COLO668 (cell line): Measurements from ENCODE around the gene GPC6.
"Not testable (repeated sequence)": the region's sequence is repeated elsewhere in the genome, so short reads cannot be mapped to it uniquely, and the experiment has no call there.

Experiments used
- DNase-seq: peaks from one replicate; lab custom pipeline; 2025; ENCODE audit not compliant: unreplicated experiment; lab: John Stamatoyannopoulos, UW

Gene GPC6

DNA sequence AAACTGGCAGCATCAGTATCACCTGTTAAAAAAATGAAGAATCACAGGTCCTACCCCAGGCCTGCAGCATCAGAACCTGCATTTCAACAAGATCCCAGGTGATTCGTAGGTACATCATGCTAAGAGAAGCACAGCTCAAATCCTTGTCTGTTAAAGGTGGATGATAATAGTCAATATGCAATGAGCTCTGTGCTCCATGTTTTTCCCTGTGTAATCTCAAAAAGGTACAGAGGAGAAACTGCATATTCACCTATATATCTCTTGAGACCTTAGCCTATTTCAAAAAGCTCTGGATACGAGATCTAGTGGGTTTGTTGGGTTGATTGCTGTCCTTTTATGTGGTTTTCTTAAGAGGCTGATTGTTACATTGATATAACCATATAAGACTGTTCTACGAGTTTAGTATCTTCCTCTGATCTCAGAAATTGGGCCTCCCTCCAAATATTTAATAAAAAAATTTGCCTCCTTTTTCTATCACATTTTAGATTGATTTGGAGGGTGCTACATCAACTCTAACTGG is 1104.0 kb downstream of the GPC6 start:
- no peak for DNase-seq

DNA sequence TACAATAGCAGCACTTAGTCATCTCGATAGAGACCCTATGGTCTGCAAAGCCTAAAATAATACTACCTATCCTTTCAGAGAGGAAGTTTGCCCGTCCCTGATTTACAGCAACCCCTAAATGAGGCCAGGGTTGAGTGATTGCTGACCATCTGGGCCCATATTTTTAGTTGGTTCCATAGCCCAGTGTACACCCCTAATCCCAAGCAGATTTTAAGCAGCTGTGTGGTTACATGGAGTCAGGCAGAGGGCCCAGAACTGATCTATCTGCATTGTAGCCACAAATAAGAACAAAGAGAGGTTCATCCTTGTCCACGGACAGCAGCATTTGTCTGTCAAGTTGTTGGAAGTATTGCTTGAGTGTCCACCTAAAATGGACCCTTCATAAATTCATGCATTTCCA is 1104.7 kb downstream of the GPC6 start:
- no peak for DNase-seq

DNA sequence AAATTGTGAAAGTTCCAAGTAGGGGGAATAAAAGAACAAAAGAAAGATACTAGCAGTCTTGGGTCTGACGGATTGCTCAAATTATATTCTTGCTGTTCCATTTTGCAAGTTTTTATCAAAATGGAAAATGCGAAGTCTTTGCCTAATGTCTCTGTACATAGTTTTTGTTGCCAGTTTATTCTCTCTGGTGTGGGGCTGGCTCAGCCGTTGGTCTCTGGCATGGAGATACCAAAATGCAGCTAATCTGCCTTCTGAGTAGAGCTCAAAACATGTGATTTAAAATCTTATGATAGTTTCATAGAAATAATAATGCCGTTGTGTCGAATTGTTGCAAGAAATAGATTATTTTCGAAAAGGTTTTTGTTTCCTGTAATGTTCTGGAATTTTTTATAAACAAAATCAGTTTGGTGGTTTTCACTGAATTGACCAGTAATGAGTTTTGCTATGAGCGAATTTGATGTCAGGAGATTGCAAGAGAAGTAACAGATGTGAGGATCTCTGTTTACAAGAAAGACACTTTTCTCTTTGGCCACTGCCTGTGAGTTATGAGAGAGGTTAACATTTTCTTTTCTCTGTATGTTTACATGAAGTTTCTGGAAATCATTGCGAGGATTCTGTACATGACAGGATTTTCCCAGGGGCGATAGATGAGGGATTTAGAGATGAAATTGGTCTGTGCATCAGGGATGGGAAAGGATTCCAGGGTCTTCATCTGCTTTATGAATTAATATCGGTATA is 1105.9 kb downstream of the GPC6 start:
- DNase-seq = no peak

DNA sequence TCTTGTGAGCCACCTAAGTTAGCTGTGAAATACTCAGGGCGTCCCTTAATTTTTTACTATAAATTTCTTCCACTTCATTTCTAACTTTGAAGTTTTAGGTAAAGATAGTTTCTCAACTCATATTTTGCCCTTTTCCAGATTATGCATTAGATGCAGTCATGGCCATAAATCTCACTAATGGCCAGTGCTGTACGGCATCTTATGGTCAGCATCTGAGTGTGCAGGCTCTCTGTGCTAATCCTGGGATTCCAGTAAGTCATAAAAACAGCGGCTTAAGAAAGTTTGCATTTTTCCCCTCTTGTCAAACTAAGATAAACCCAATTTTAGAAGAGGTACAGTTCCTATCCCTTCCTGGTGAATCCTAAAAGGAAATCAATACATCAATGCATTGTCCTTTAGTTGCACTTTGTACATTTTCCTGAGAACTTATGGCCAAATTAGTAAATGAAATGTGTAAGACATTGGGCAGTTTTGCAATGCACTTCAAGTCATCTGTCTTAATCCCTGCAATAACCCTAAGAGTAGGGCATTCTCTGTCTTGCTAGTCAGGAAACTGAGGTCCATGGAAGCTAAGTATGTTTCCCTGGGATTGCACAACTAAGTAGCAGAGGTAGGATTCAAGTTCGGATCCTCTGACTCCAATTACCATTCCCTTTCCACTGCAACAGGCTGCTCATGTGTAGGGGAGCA is 1106.7 kb downstream of the GPC6 start:
- DNase-seq = no peak

DNA sequence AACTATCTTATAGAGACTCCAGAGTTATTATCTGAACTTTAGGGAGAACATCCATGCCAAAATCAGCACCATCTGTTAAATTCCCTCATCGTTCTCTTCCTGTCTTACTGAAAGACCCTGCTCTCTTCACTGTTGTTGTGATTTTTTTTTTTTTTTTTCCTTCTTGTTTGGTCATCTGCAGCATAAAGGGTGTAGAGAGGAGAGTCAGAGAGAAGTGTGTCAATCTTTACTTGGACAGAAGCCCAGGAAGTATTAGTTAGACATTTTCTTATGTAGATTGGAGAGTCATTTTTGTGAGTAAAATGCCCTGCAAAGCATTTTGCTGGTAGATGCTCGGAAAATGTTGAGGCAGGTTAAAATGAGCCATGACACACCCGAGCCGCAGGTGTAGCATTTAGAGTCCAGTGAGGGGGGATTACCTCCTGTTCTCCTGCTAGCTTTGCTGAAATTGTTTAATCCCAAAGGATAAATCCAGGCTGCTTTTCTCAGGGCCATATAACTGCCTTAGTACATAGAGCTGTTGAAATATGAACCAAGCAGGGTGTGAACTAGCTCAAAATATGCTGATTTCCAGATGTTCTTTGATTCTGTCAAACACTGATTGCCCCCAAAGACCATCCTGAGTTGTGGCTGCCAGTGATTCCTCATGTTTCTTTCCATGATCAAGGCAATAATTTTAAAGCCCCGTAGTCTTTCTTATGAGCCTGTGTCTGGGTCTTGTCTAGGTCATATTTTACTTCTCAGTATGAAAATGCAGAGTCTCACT is 1109.3 kb downstream of the GPC6 start:
- no peak for DNase-seq

DNA sequence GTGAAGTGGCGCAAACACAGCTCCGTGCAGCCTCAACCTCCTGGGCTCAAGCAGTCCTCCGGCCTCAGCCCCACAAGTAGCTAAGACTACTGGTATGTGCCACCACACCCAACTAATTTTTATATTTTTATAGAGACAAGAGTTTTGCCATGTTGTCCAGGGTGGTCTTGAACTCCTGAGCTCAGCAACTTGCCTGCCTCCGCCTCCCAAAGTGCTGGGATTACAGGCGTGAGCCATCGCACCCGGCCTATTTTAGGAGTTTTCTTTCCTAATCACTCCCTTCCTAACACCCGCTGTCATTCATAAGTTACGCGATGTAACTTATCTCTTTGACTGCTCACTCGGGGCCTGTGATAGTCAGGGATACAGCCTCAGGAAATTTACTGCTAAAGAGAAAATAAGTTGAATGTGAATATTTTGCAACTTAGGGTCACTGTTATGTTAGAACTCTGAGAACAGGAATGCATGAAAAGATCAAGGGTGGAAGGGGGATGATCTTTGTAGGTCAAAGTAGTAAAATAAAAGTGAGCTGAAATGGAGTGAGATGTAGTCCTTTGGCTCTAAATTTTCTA is 1112.6 kb downstream of the GPC6 start:
- no peak for DNase-seq

DNA sequence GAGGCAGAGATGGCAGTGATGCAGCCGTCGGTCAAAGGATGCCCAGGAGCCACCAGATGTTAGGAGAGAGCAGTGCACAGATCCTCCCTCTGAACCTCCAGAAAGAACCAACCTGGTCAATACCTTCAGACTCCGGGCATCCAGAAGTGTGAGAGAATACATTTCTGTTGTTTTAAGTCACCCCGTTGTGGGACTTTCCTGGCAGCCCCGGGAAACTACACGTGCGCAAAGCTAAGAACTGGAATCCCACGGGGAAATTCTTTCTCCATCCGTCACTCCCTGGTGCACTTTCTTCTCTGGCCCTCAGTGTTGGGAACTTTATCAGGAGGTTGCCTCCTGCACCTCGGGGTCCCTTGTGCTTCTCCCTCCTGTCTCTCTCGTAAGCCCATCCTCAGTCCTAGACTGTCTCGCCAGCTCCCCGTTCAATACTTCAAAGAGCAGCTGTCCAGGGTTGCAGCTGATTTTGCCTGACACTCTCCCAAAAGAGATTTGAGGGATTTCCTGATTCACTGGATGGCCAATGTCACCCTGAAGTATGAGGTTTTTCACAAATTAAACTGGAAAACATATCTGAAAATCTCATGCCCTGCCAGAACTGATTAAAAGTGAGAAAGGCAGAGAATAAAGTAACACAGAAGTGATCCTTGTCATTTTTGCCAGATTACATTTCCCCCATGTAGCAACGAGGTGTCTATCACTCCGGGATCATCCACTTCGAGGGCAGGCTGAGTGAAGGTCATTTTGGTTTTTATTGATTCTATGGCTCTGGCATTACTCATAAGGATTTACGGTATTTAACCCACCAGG is 1116.0 kb downstream of the GPC6 start:
- no peak for DNase-seq

DNA sequence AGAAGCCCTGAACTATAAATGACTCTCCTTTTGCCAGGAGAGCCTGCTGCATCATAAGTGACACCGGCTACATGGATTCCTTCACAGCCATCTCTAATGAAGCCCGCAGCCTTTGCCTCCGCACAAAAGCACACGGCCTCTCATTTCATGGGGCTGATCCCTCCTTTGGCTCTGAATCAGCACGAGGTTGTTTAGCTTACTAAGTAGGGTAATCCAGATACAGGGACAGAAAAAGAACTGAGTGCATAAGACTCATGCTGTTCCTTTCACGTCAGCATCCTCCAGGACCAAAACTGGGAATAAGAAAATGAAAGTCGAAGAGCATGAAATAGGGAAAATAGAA is 1116.6 kb downstream of the GPC6 start:
- DNase-seq = no peak

DNA sequence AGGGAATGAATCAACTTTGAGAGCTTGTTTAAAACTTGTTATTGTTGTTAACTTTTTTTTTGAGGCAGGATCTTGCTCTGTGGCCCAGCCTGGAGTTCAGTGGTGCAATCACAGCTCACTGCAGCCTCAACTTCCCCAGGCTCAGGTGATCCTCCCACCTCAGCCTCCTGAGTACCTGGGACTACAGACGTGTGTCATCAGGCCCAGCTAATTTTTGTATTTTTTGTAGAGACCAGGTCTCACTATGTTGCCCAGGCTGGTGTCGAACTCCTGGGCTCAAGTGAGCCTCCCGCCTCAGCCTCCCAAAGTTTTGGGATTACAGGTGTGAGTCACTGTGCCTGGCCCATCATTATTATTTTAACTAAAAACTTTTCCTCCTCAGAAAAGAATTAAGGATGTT is 1117.1 kb downstream of the GPC6 start:
- not testable (repeated sequence) for DNase-seq

DNA sequence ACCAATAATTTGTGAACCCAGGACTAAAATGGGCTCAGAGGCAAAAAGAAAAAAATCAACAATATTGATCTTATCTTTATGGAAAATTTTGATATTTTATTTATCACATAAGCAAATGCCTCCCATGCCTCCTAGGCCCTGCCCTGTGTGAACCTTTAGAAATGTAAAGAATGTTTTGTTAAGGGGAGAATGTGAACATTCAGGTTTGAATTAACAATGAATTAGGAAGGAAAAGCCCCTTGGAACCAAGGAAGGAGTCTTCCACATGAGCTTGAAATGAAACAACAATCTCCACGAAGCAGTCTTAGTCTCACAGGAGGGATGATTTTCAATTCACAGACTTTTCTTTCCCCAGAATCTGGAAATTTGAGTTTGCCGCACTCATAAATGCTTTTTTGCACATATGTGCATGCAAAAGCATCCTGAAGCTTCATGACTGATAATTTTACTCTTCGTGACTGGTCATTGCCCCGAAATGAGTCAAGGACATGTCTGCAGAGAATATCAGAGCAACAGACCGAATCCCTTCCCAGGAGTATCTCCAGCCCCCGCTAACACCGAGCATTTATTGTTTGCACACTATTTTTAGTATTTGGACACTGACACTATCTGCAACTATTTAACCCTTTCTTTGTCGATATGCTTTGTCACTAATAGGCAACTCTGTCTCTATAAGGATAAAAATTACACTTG is 1117.7 kb downstream of the GPC6 start:
- DNase-seq = no peak

DNA sequence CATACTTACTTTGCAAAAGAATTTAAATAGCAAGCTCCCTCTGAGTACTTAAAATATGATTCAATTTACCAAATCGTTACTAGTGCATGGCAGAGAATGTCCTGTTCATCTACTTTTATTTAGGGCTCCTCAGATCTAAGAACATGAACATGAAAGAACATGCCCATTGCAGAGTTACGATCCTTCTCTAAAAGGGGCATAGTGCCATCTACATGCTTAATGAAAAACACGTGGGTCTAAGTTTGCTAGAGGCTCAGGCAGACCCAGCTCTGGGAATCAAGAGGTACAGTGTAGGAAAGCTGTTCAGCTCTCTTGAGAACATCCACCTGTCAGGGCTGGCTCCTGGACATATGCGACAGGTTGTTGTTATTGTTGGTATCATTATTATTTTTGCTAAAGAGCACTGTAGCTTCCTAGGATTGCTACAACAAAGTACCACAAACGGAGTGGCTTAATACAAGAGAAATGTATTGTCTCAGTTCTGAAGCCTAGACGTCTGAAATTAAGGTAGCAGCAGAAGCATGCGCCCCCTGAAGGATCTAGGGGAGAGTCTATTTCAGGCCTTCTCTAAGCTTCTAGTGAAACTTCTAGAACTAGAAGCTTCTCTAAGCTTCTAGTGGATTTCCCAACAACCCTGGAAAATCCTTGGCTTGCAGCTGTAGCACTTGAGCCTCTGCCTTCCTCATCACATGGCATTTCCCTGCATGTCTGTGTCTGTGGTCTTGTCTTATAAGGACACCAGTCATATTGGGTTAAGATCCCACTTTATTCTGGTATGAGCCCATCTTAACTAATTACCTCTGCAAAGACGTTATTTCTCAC is 1119.0 kb downstream of the GPC6 start:
- no peak for DNase-seq

DNA sequence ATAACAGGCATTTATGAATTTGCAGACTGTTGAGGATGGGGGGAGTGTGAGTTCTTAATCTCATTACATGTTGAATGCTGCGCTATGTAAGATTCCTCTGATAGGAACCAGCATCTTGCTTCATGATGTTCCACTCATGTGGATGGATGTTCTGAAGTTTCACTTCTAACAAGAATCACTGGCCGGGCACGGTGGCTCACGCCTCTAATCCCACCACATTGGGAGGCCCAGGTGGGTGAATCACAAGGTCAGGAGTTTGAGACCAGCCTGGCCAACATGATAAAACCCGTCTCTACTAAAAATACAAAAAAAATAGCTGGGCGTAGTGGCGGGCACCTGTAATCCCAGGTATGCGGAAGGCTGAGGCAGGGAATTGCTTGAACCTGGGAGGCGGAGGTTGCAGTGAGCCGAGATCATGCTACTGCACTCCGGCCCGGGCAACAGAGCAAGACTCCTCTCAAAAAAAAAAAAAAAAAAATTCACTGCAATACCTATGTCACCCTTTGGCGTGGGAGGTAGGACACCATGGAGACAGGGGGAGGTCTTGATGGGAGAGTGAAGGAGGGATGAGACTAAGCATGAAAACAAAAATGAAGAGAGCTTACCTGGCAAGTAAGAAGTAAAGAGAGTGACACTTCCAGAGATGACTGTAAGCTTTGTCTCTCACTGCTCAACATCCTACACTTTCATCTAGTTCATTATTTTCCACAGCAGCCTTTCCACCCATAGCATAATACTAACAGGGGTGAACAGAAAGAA is 1119.8 kb downstream of the GPC6 start:
- DNase-seq = no peak

DNA sequence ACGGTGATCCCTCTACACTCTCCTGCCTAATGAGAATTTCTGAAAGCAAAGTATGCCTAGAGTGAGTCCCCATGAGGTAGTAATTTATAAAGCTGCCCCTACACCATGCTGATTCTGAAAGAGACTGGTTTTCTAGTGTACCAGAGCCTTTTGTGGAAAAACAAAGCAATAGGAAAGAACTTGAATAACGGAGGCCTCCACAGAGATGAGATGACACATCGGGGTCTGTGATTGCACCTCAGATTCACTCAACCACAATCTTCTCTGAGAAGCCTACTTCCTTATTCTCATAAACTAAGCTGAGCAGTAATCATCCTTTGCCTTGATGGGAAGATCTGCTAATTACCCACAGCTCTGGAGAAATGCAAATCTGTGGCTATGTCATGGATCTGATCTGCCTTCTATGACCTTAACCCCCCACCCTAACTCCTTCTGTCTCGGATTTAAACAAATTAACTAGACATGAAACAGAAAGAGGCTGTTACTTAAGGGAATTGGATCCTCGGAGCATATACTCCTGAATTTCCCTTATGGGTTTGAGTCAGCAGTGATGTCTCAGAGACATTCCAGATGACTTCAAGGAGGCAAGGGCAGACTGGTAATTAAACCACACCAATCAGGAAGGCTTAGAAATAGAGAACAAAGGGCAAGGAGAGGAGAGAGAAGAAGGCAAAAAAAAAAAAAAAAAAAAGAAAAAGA is 1124.8 kb downstream of the GPC6 start:
- DNase-seq = no peak

DNA sequence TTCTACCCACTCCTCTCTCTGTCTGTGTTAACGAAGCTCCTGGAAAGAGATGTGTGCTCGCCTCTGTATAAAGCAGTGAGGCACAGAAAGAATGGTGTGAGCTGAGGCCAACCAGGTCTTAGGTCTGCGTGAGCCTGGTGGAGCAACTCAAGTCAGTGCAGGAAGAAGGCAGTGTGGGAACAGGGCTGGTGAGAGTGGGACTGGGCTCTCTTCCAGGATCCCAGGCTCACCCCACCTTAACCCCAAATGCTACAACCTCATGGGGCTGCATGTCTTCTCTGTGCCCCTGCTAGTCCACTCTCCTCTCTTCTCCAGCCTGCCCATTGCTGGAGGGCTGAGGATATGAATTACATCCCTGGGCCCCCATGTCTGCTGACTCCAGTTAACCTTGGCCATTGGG is 1125.5 kb downstream of the GPC6 start:
- DNase-seq = no peak

DNA sequence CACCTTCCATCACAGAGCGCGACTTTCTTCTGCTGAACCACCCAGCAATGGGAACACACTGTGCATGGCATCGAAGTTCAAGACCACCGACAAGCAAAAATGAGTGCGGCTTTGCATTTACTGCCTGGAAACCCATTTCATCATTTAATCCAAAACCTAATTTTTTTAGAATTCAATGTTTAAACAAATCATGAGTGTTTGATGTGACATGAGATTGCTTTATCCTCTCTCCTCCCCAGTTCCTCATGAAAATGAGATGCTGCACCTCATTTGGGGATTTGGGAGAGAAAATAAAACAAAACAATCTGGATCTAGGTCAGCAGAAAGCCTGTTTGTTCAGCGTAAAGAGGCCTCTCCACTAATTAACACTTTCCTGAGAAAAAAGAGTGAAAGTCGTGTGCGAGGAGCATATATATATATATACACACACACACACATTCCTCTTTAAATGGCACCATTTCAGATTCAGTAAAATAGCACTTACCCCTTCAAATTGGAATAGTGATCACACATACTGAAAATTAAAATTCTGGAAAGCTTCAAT is 1126.6 kb downstream of the GPC6 start:
- no peak for DNase-seq

DNA sequence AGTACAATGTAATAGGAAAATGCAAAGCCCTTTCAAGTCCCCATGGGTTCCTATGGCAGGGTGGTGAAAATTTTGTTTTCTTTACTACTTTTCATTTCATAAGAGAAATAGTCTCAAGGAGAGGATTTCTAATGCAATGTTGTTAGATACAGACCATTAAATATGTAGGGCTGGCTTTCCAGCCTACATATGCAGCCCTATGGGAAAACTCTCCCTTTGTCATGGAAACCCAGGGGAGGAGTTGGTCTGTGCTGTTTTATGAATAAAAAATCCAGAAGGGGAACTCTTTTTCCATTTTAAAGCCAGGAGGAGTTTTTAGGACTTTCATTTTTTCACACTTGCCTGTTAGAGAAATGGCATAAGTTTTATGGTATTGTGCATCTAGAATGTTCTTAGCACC is 1133.3 kb downstream of the GPC6 start:
- DNase-seq = no peak

DNA sequence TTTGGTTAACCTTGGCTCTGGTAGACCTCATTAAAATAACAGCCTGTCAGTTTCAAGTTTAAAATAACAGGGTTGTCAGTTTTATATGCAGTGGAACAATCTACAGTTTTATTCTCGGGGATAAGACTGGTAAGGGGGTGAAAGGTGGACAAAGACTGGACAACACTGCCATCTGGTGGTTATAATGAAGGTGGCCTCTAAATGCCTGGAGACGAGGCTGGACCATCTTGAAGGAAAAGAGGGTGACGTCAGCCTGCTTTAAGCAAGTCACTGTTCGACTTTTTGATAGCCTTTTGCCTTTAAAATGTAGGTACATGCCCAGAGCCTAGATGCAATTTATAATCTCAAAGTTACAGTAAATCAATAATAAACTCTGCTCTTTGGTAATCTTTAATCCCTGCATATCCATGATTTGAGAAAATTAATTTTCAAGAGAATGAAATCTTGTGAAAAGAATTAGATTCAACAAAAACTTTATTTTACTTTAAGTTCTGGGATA is 1135.9 kb downstream of the GPC6 start:
- DNase-seq = peak; percentile 81

DNA sequence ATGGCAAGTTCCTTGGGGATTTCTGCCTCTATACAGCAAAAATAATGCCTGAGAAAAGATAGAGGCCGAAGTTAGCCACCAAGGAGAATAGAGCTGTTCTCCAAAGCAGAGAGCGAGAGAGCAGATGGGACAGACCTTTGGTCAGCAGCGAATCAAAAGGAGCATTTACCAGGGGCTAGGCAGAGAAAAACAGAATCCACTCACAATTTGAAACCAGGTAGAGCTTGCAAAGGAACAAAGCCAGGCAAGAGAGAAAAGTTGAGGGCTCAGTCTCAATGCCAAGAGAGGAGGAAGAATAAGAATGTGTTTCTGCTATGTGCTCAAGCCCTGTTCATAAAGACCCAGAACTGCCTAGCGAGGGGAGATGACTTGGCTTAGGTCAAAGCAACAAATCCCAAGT is 1140.1 kb downstream of the GPC6 start:
- DNase-seq = no peak
